Osteoblast (primary cell): ENCODE measurements around the gene TMEM37. TPM values are rescaled to one million over a fixed set of nuclear protein-coding genes. Genes with fewer than 3 reads are reported as not detected.

Experiments used
- DNase-seq: peaks from one replicate; pipeline ENCODE4 v3.0.0; 2011; ENCODE audit warnings: low spot score, mixed read lengths; ENCODE audit not compliant: insufficient read length; ENCODE audit errors: missing footprints
- H2AFZ ChIP-seq: 2 replicates; pipeline ENCODE4 v1.6.0; 2011; ENCODE audit warnings: mild to moderate bottlenecking, low read length
- H3K27ac ChIP-seq: 2 replicates; pipeline ENCODE4 v1.5.1; 2011; ENCODE audit warnings: mild to moderate bottlenecking, low read depth, low read length, moderate library complexity
- H3K27me3 ChIP-seq: 2 replicates; pipeline ENCODE4 v1.6.0; 2012; ENCODE audit warnings: mild to moderate bottlenecking, control low read depth, inconsistent platforms, low read length, moderate library complexity; ENCODE audit not compliant: insufficient read depth
- H3K36me3 ChIP-seq: 2 replicates; pipeline ENCODE4 v1.5.1; 2011; ENCODE audit warnings: mild to moderate bottlenecking, low read length, control low read depth, moderate library complexity; ENCODE audit not compliant: insufficient read depth
- H3K4me1 ChIP-seq: 2 replicates; pipeline ENCODE4 v1.5.1; 2011; ENCODE audit warnings: mild to moderate bottlenecking, low read length, control low read depth, moderate library complexity; ENCODE audit not compliant: insufficient read depth
- H3K4me2 ChIP-seq: 2 replicates; pipeline ENCODE4 v1.6.0; 2011; ENCODE audit warnings: mild to moderate bottlenecking, low read length; ENCODE audit not compliant: insufficient read depth
- H3K4me3 ChIP-seq: fragments of 200-600 bp; sonication (generic); 3 replicates; pipeline ENCODE4 v1.5.1; 2012; ENCODE audit warnings: mild to moderate bottlenecking, low read length, inconsistent platforms; ENCODE audit not compliant: insufficient read depth
- H3K79me2 ChIP-seq: 2 replicates; pipeline ENCODE4 v1.6.0; 2012; ENCODE audit warnings: mild to moderate bottlenecking, low read length, control low read depth, inconsistent platforms; ENCODE audit not compliant: insufficient read depth
- H3K9me3 ChIP-seq: 2 replicates; pipeline ENCODE4 v1.5.1; 2011; ENCODE audit warnings: low read depth, low read length, control low read depth
- H4K20me1 ChIP-seq: 2 replicates; pipeline ENCODE4 v1.6.0; 2012; ENCODE audit warnings: mild to moderate bottlenecking, low read length, control low read depth; ENCODE audit not compliant: insufficient read depth
- total RNA-seq: library from RNA; depleted of rRNA; stranded (reverse); fragments of >200 nt; gene quantifications from 2 replicates; pipeline ENCODE4 v1.2.3, GENCODE V29; 2012
- TF ChIP-seq, protein P1 (sequence below): IDR thresholded peaks from 2 replicates; pipeline ENCODE4 v1.5.1; 2011; ENCODE audit warnings: mild to moderate bottlenecking, low read depth, low read length, moderate library complexity; ENCODE audit errors: extremely low read depth

The TMEM37 gene
- total RNA-seq, 1 donor: 1.1 TPM

DNA sequence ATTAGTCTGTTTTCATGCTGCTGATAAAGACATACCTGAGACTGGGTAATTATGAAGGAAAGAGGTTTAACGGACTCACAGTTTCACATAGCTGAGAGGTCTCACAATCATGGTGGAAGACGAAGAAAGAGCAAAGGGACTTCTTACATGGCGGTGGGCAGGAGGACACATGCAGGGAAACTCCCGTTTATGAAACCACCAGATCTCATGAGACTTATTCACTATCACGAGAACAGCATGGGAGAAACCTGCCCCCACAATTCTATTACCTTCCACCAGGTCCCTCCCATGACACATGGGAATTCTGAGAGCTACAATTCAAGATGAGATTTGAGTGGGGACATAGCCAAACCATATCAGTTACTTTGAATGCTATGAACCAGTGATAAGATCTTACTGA is 48.5 kb downstream of the TMEM37 start:
- Histone ChIP-seq H3K4me1 (no peaks in the 10 kb centered on the region), H3K36me3 (no peaks in the 10 kb centered on the region), H3K79me2 (no peaks in the 10 kb centered on the region), H3K9me3 (no peaks in the 10 kb centered on the region), H3K27me3 (peaks cover 21% of the 10 kb centered on the region), H4K20me1 (no peaks in the 10 kb centered on the region), H3K4me3 (no peak overlapping the region), H3K4me2 (no peak overlapping the region), H2AFZ (no peak overlapping the region), H3K27ac (no peak overlapping the region)
- DNase-seq: no peak
- TF ChIP-seq, protein P1, sequence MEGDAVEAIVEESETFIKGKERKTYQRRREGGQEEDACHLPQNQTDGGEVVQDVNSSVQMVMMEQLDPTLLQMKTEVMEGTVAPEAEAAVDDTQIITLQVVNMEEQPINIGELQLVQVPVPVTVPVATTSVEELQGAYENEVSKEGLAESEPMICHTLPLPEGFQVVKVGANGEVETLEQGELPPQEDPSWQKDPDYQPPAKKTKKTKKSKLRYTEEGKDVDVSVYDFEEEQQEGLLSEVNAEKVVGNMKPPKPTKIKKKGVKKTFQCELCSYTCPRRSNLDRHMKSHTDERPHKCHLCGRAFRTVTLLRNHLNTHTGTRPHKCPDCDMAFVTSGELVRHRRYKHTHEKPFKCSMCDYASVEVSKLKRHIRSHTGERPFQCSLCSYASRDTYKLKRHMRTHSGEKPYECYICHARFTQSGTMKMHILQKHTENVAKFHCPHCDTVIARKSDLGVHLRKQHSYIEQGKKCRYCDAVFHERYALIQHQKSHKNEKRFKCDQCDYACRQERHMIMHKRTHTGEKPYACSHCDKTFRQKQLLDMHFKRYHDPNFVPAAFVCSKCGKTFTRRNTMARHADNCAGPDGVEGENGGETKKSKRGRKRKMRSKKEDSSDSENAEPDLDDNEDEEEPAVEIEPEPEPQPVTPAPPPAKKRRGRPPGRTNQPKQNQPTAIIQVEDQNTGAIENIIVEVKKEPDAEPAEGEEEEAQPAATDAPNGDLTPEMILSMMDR: no peak

DNA sequence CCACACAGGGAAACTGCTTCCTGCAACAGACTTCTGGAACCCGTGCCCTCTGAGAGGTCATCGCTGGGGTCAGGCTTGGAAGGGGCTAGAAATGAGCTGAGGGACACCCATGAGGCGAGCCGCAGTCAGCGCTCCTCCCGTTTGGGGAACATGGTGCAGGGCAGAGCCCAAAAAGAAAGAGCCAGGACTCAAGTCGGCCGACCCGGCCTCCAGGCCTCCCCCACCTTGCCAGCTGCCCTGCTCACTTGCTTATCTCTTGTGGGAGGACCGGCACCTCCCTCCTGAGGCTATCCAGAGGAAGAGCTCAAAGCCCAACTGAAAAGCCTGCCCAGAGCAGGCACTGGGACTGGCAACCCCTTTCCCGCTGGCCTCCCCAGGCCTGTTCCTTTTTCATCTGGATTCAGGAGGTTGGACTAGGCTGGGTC is 49.1 kb downstream of the TMEM37 start:
- Histone ChIP-seq H3K4me2 (no peak overlapping the region), H4K20me1 (no peaks in the 10 kb centered on the region), H3K4me3 (no peak overlapping the region), H2AFZ (no peak overlapping the region), H3K79me2 (no peaks in the 10 kb centered on the region), H3K36me3 (no peaks in the 10 kb centered on the region), H3K27me3 (peaks cover 21% of the 10 kb centered on the region), H3K4me1 (no peaks in the 10 kb centered on the region), H3K9me3 (no peaks in the 10 kb centered on the region), H3K27ac (no peak overlapping the region)
- TF ChIP-seq, protein P1: no peak
- DNase-seq: peak; percentile 48

DNA sequence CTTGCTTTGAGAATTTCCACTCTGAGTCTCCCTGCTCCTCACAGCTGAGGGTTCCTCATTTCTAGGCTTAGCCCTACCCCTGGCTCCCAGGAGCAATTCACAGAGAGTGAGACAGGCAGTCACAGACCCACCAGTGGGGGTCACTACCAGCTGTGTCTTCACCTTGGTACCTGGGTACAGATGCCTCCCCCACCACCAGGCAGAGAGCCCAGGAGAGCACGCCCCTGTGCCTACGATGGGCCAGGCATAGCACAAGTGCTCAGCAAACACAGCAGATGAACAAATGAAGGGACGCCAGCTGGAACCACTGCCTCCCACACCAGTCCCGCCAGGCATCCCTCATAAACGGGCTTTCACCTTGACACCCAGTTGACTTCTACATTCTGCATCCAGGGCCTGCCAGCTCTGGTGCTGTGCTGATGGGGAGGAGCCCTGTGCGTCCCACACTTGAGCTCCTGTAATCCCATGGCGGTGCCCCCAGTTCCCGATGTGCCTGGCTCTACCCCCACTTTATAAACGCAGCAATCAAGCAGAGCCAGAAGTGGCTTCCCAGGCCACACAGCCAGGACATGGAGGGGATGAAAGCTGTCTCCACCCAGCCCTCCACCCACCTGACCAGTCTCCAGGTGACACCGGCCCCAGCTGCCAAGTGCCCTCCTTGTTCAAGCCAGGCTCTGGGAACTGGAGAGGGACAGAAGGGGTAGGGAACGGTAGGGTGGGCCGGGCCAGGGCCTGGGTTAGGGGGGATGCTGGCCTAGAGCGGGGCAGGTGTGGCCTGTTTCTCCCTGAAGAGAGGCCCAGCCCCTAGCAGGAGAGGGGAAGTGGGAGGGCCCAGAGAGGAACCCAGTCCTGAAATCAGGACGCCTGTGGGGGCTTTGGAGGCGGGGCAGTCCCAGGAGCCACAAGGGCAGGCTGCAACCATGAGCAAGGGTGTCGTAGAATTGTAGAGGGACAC is 50.1 kb downstream of the TMEM37 start:
- H3K4me1 ChIP-seq: no peaks in the 10 kb centered on the region
- no peak overlapping the region for H2AFZ ChIP-seq
- H3K79me2 ChIP-seq: no peaks in the 10 kb centered on the region
- H3K4me2 ChIP-seq: no peak overlapping the region
- H3K27ac ChIP-seq: no peak overlapping the region
- H3K4me3 ChIP-seq: no peak overlapping the region
- peaks cover 21% of the 10 kb centered on the region for H3K27me3 ChIP-seq
- no peaks in the 10 kb centered on the region for H3K36me3 ChIP-seq
- no peaks in the 10 kb centered on the region for H3K9me3 ChIP-seq
- H4K20me1 ChIP-seq: no peaks in the 10 kb centered on the region
- DNase-seq: peak; percentile 78
- TF ChIP-seq, protein P1: no peak
